K562 (cell line): ENCODE results near the gene LRP1. TPM values are rescaled to one million over a fixed set of nuclear protein-coding genes. Genes with fewer than 3 reads are reported as not detected.
A peak's percentile ranks its signal among the peaks of the same experiment; 100 is the strongest.

Source experiments
- ATAC-seq: fragments of 200-7000 bp; cut with Tn5 transposase; 3 replicates; pipeline ENCODE4 v1.9.1; 2020; ENCODE audit warnings: moderate library complexity
- BruUV-seq: library from RNA; stranded (reverse); fragments of 400-500 nt; replicated peaks from 2 replicates; lab custom pipeline; 2021; lab: Mats Ljungman, UMichigan
- CTCF ChIA-PET: fragments of 300-600 bp; formaldehyde crosslinking; extraction: SDS; loops from one replicate; lab custom pipeline; 2021; ENCODE audit warnings: low intra/inter-chr PET ratio; lab: Yijun Ruan, JAX
- POLR2A ChIA-PET: fragments of 300-600, 350-650 bp; sonication (Branson Sonifier 250); formaldehyde crosslinking; extraction: SDS; loops from one replicate; lab custom pipeline; 2021; ENCODE audit warnings: antibody characterized with exemption, inconsistent platforms; lab: Yijun Ruan, JAX
- DNase-seq, 4 experiments: peaks; one replicate each; pipeline versions ENCODE4 v3.0.0 to v3.0.0-alpha.2; 2011 to 2018; ENCODE audit warnings: low spot score in 3 of 4, mixed read lengths in 3 of 4; ENCODE audit errors: extremely low read depth in 1 of 4
- FAIRE-seq: peaks from 2 replicates; lab custom pipeline; 2011; peaks lifted over from hg19 to GRCh38; lab: Jason Lieb, UNC
- H2AFZ ChIP-seq: 2 replicates; pipeline ENCODE4 v1.6.0; 2011; ENCODE audit warnings: low read depth, low read length, control low read depth, inconsistent platforms
- H3K27ac ChIP-seq: fragments of 200-600 bp; 3 replicates; pipeline ENCODE4 v1.8.0; 2011; ENCODE audit warnings: low read depth, mild to moderate bottlenecking, control low read depth, inconsistent platforms, low read length, moderate library complexity, mixed read lengths; ENCODE audit errors: extremely low read depth
- H3K27me3 ChIP-seq, 2 experiments: fragments of 300-600 bp in 1 of 2; 2 replicates in 1 of 2; 3 replicates in 1 of 2; pipeline versions ENCODE4 v1.6.0 to v1.8.0; 2011; ENCODE audit warnings: inconsistent platforms in 2 of 2, low read length in 2 of 2, mild to moderate bottlenecking in 1 of 2, mixed read lengths in 1 of 2, moderate library complexity in 1 of 2; ENCODE audit not compliant: control insufficient read depth in 2 of 2, insufficient read depth in 2 of 2
- H3K36me3 ChIP-seq: fragments of 300-600 bp; 3 replicates; pipeline ENCODE4 v1.8.0; 2011; ENCODE audit warnings: mild to moderate bottlenecking, low read length, inconsistent platforms; ENCODE audit not compliant: control insufficient read depth, insufficient read depth
- H3K4me1 ChIP-seq, 2 experiments: fragments of 200-600 bp in 1 of 2; replicated peaks in 1 of 2; 2 replicates in 1 of 2; 3 replicates in 1 of 2; pipeline versions ENCODE4 v1.5.1 to v1.8.0; 2011; ENCODE audit warnings: inconsistent platforms in 2 of 2, low read length in 2 of 2, mild to moderate bottlenecking in 1 of 2, mixed read lengths in 1 of 2, moderate library complexity in 1 of 2; ENCODE audit not compliant: control insufficient read depth in 2 of 2, insufficient read depth in 2 of 2
- H3K4me2 ChIP-seq: 2 replicates; pipeline ENCODE4 v1.6.1; 2011; ENCODE audit warnings: low read length, control low read depth, inconsistent platforms, mixed read lengths; ENCODE audit not compliant: insufficient read depth
- H3K4me3 ChIP-seq: fragments of 200-600 bp; sonication (generic), shearing (Covaris generic); 2 replicates; pipeline ENCODE4 v1.5.1; 2016; ENCODE audit warnings: control low read depth, inconsistent platforms
- H3K79me2 ChIP-seq: fragments of 200-600 bp; 3 replicates; pipeline ENCODE4 v1.8.0; 2011; ENCODE audit warnings: low read length, inconsistent platforms; ENCODE audit not compliant: control insufficient read depth, insufficient read depth
- H3K9ac ChIP-seq, 2 experiments: 2 replicates each; pipeline versions ENCODE4 v1.6.0 to v1.6.1; 2011; ENCODE audit warnings: low read depth in 2 of 2, low read length in 2 of 2, control low read depth in 1 of 2, inconsistent platforms in 1 of 2, mild to moderate bottlenecking in 1 of 2, mixed read lengths in 1 of 2; ENCODE audit not compliant: insufficient read depth in 1 of 2
- H3K9me1 ChIP-seq: one replicate; pipeline ENCODE4 v1.6.0; 2011; ENCODE audit warnings: inconsistent platforms, mild to moderate bottlenecking, low read length, moderate library complexity; ENCODE audit not compliant: control insufficient read depth, insufficient read depth
- H3K9me3 ChIP-seq: replicated peaks from 2 replicates; pipeline ENCODE4 v1.5.1; 2011; ENCODE audit warnings: low read depth, low read length, inconsistent platforms; ENCODE audit not compliant: control insufficient read depth, insufficient read depth
- H4K20me1 ChIP-seq: replicated peaks from 2 replicates; pipeline ENCODE4 v1.6.1; 2011; ENCODE audit warnings: low read length, inconsistent platforms, mixed read lengths; ENCODE audit not compliant: control insufficient read depth, insufficient read depth
- ATF7 ChIP-seq: fragments of 450-650 bp; IDR thresholded peaks from 2 replicates; pipeline ENCODE4 v1.7.1; 2014; ENCODE audit warnings: mild to moderate bottlenecking, moderate library complexity
- HDAC8 ChIP-seq: fragments of 450-650 bp; IDR thresholded peaks from 2 replicates; pipeline ENCODE4 v1.6.1; 2016; ENCODE audit warnings: mild to moderate bottlenecking, missing genetic modification characterization, moderate library complexity, missing compliant biosample characterization
- NRF1 ChIP-seq, 2 experiments: fragments of 450-650 bp; IDR thresholded peaks in 1 of 2; conservative IDR thresholded peaks in 1 of 2; 2 replicates each; pipeline ENCODE4 v1.6.1; 2014; ENCODE audit warnings: mild to moderate bottlenecking in 2 of 2
- RFX1 ChIP-seq: fragments of 450-650 bp; IDR thresholded peaks from 2 replicates; pipeline ENCODE4 v1.6.1; 2016; ENCODE audit warnings: mild to moderate bottlenecking, moderate library complexity
- ZNF778 ChIP-seq: fragments of 450-650 bp; formaldehyde crosslinking; IDR thresholded peaks from 2 replicates; pipeline ENCODE4 v1.4.0; 2020; ENCODE audit warnings: mild to moderate bottlenecking, moderate library complexity
- WGBS: fragments of 100-300 bp; shearing (Covaris generic); methylation state at CpG from one replicate; pipeline ENCODE4 v1.1.6; 2016; ENCODE audit warnings: low coverage, mixed read lengths; ENCODE audit not compliant: insufficient coverage; ENCODE audit errors: missing lambda C conversion rate; 5-methylcytosine and 5-hydroxymethylcytosine counted together
- in situ Hi-C: fragments of 300-500 bp; cut with MboI; formaldehyde crosslinking; loops from 4 replicates; pipeline ENCODE4 v1.15.0; 2018; ENCODE audit warnings: inconsistent platforms, mixed read lengths
- intact Hi-C: fragments of 100-400 bp; cut with micrococcal nuclease; formaldehyde crosslinking; loops from 2 replicates; pipeline ENCODE4 v1.14.2; 2022
- polyA plus RNA-seq, 8 experiments: library from polyadenylated mRNA; depleted of rRNA in 4 of 8; stranded (reverse) in 5 of 8; unstranded in 3 of 8; fragments of >200 nt; fragmentation: Nextera tagmentation in 2 of 8; fragmentation: Illumina TruSeq in 1 of 8; extraction: Ambion mirVana in 2 of 8; extraction: Trizol in 1 of 8; gene quantifications; 2 replicates each; pipeline versions ENCODE4 v1.2.1 to v1.2.3, GENCODE V29; 2011 to 2014; ENCODE audit warnings: inconsistent platforms in 1 of 8, missing spikeins in 1 of 8
- total RNA-seq, 7 experiments: library from RNA; depleted of rRNA in 6 of 7; stranded (reverse); fragments of >200 nt in 6 of 7; fragmentation: Illumina TruSeq in 2 of 7; extraction: Trizol in 2 of 7; gene quantifications; 2 replicates each; pipeline versions ENCODE4 v1.2.1 to v1.2.3, GENCODE V29; 2011 to 2021; ENCODE audit warnings: low replicate concordance in 1 of 7
- TF ChIP-seq, protein P1 (sequence below): fragments of 450-650 bp; IDR thresholded peaks from 2 replicates; pipeline ENCODE4 v1.6.1; 2016; ENCODE audit warnings: antibody characterized with exemption

LRP1 gene
- total and polyA plus RNA-seq, 9 of the 15 experiments (the other 6 are each of a cell fraction or from before 2014, with no cell fraction given), result 0.04 to 0.64 (median 0.19) TPM; not detected in 2

DNA sequence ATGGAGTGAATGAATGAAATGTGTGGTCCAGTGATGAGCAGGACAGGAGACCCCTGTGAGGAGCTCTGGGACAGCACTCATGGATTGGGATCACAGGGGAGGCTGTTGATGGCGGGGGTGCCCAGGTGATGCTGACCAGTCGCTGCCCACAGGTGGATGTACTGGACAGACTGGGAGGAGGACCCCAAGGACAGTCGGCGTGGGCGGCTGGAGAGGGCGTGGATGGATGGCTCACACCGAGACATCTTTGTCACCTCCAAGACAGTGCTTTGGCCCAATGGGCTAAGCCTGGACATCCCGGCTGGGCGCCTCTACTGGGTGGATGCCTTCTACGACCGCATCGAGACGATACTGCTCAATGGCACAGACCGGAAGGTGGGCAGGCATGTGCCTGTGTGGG is 32.5 kb downstream of the LRP1 start (continued):
- TF ChIP-seq ZNF778 (no peak), HDAC8 (tag) (no peak)

DNA sequence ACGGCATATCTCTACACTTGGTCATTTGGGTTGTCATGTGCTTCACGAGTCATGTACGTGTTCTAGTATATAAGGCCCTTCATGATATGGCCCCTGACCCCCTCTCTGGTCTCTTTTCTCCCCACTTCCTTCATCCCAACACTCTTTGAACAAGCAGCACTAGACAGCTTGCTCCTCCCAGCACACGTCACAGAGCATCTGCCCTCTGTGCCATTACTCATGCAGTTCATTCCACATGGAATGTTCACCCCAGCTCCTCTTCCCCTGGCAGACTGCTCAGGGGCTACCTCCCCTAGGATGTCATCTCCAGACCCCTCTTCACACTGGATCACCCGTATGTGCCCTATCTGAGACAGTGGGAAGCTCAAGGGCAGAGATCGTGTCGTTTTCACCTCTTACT is 33.2 kb downstream of the LRP1 start:
- no peaks in the 10 kb centered on the region for H3K79me2 ChIP-seq
- ChIA-PET CTCF (no interaction called here), POLR2A (interaction anchor here (0.5 kb wide), 1 partner anchor 414 kb away, joined by 3 read pairs; no protein-coding TSS in a partner anchor)
- H2AFZ ChIP-seq, result no peak overlapping the region
- peaks cover 0 to 12% of the 10 kb centered on the region in 2 experiments; a peak in 2 of 5 replicates for H3K4me1 ChIP-seq
- ATAC-seq, result no peak
- no peak for FAIRE-seq
- DNase-seq, result no peak
- H3K36me3 ChIP-seq, result no peaks in the 10 kb centered on the region
- whole genome bisulfite sequencing, result 2% methylated on average over 7 of the region's 7 CpGs
- H3K4me3 ChIP-seq, result no peak overlapping the region
- in situ Hi-C loops, result no loop called here
- no TSS peak for BruUV-seq
- H3K9me1 ChIP-seq, result no peaks in the 10 kb centered on the region
- no peak overlapping the region for H3K9ac ChIP-seq
- peaks cover 44 to 76% of the 10 kb centered on the region in 2 experiments for H3K27me3 ChIP-seq
- H3K4me2 ChIP-seq, result no peak overlapping the region
- H3K27ac ChIP-seq, result no peak overlapping the region
- H4K20me1 ChIP-seq, result no peaks in the 10 kb centered on the region
- no peak for TF ChIP-seq ATF7
- no peaks in the 10 kb centered on the region for H3K9me3 ChIP-seq
- intact Hi-C loops, result no loop called here

DNA sequence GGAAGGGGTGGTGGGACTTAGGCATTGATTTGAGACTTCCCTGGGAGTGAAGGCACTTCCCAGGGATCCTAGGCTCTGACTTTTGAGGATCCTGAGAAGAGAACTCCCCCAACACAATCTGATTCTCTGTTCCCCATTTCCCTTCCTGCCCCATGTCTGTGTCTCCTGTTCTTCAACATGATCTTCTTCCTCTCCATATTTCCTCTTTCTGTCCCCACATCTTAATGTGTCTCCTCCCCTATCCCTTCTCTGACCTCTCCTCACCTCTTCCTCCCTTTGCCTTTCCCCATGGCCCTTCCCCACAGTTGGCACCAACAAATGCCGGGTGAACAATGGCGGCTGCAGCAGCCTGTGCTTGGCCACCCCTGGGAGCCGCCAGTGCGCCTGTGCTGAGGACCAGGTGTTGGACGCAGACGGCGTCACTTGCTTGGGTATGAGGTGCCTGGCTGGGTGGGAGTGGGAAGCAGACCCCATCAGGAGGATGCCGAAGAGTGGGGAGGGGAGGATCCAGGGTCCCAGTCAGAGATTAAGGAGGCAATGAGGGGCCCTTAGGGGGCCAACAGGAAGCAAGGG is 34.4 kb downstream of the LRP1 start:
- CTCF ChIA-PET, result no interaction called here
- in situ Hi-C loops (no loop called here), intact Hi-C loops (no loop called here)
- Histone ChIP-seq H3K27me3 (peaks cover 40 to 77% of the 10 kb centered on the region in 2 experiments), H3K27ac (no peak overlapping the region), H3K9me3 (no peaks in the 10 kb centered on the region), H3K4me1 (peaks cover 0 to 12% of the 10 kb centered on the region in 2 experiments; a peak in 2 of 5 replicates), H3K4me3 (no peak overlapping the region), H4K20me1 (peaks cover 7% of the 10 kb centered on the region; the same call in 1 of the 2 replicates), H3K36me3 (no peaks in the 10 kb centered on the region), H2AFZ (no peak overlapping the region), H3K4me2 (no peak overlapping the region), H3K9me1 (no peaks in the 10 kb centered on the region), H3K9ac (no peak overlapping the region), H3K79me2 (no peaks in the 10 kb centered on the region)
- TF ChIP-seq NRF1 (conservative IDR thresholded peaks at IDR 0.05 in 1 of 2, IDR thresholded peaks at IDR 0.05 in 1 of 2) (0 out of 4 replicates have a peak, but pooled peaks of 1 of the 2 experiments have one; percentile 7), RFX1 (peak; percentile 4)
- TF ChIP-seq, protein P1, sequence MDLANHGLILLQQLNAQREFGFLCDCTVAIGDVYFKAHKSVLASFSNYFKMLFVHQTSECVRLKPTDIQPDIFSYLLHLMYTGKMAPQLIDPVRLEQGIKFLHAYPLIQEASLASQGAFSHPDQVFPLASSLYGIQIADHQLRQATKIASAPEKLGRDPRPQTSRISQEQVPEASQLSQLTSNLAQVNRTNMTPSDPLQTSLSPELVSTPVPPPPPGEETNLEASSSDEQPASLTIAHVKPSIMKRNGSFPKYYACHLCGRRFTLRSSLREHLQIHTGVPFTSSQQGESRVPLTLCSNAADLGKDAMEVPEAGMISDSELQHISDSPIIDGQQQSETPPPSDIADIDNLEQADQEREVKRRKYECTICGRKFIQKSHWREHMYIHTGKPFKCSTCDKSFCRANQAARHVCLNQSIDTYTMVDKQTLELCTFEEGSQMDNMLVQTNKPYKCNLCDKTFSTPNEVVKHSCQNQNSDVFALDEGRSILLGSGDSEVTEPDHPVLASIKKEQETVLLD, result no peak
- no peak for FAIRE-seq
- ATAC-seq, result no peak
- WGBS, result 5% methylated on average over 8 of the region's 8 CpGs
- no peak for DNase-seq
- BruUV-seq, result no TSS peak
- POLR2A ChIA-PET, result no interaction called here
